Activated CD4-positive, alpha-beta T cell treated with anti-CD3 and anti-CD28 coated beads for 1 hour (primary cell): Measurements from ENCODE around the gene PARP15.
"Not testable (repeated sequence)": the region's sequence is repeated elsewhere in the genome, so short reads cannot be mapped to it uniquely, and the experiment has no call there.

Experiments used
- DNase-seq: peaks from one replicate; pipeline ENCODE4 v3.0.0-alpha.2; 2020

PARP15 gene

DNA sequence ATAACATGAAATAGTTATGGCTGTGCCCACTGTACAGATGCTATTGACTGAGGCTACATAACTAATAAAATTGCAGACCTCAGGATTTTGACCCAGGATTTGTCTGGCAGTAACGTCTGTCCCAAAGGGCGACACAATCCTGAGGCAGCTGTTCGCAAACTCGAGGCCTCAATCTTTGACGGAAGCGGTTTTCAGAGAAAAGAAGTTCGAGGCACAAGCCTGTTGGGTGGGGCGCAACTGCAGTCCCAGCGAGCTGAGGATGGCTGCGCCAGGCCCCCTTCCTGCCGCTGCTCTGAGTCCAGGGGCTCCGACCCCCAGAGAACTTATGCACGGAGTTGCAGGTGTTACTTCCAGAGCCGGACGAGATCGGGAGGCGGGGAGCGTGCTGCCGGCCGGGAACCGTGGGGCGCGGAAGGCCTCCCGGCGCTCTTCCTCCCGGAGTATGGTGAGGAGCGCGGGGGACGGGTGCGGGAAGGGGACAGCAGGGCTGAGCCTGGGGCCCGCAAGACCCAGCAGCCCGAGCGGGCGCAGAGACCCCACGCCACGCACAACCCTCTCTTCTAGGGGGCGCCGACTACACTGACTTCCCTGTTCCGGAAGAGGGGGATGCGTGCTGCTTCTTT, at the start of gene PARP15:
Gene PARP15, plus strand, starts transcription at position 242 of the 623 bp plus-strand sequence. Its CDS starts 18 bp downstream, at position 260.
- no peak for DNase-seq

DNA sequence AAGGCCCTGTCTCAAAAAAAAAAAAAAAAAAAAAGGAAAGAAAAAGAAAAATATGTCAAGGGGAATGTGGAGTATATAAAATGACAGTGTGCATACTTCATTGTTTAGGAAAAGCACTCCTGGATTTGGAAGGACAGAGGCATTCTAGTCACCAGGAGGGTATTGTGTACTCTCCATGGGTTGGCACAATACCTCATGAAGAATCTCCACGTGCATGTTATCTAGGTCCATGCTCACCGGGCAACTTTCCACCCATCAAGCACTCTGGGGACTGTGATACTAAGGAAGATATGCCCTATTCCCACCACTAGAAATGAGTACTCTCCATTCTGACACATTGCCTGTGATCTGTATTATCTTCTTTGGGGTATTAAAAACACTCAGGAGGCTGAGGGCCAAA, 47.3 kb upstream of the PARP15 start:
- no peak for DNase-seq

DNA sequence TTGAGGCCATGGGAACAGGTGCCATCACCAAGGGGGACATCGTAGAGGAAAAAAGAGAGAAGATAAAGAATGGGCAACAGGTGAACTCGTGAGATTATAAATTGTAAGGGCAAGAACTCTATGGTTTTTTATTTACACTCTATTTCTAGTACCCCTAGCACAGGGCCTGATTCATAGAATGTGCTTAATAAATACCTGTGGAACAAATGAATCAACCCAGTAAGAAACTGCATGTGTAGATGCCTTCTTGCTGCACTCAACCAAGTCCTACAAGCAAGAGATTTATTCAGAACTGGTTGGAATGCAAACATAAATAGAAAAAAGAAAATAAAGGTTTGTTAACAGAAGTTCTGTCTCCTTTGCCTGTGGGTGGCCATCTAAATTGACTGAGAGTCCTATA, 44.0 kb upstream of the PARP15 start:
- DNase-seq, result no peak

DNA sequence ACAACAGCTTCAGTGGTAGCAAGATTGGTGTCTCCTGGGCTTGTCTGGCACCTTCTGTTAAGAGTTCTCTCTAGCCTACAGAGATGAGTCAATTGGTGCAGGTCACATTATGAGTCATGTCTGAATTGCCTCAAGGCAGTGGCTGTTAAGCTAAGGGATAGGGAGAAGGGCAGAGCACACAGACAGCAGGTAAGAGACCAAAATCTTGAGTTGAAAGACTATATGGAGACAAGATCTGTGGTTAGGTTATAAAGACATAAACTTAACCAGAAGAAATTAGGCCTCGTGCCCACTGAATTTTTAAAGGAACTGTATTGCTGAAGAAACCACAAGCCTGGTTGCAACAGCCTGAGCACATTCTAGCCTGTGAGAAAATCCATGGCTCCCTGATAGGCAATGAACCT, 43.5 kb upstream of the PARP15 start:
- no peak for DNase-seq

DNA sequence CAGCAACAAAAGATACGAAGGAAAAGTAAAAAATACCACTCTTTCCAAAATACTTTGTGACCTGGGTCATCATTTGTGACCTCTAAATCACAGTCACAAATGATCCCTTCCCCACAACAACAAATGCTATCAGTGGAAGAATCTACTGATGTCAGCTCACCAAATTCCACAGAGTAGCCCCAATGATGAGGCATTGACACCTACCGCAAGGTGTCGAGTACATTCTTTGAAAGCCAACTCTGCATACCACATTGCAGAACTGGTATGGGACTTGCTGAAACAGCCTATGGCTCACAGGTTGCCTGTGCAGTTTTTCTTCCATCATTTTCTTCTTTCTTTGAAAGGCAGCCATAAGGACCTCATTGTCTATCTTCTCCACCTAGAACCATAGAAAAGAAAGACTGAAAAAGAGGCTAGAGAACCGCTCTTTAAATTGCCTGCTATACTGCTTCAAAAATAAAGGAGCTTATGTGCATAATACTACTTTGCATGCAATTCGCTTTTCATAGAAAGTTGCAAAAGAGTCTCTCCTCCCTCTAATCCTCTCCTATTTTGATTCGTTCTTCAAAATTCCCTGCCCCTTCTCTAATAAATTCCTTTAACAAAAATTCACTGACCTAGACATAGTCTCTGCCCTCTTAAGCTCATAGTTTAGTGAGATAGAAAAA, 41.4 kb upstream of the PARP15 start:
- DNase-seq, result no peak

DNA sequence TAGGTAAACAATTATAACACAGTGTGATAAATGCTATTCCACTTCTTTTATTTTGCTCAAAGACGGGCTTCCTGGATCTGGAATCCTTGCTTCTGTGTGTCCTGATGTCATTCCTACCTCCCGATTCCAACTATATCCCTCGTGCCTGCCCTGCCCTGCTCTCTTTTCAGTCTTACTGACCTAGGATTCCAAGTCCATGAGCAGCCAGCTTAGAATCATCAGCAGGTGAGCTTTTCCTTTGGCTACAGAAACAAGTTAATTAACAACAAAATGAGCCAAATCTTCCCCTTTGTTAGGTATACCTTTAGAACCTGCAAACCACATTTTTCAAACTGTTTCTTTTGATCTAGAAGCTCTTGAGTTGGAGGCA, 40.8 kb upstream of the PARP15 start:
- no peak for DNase-seq

DNA sequence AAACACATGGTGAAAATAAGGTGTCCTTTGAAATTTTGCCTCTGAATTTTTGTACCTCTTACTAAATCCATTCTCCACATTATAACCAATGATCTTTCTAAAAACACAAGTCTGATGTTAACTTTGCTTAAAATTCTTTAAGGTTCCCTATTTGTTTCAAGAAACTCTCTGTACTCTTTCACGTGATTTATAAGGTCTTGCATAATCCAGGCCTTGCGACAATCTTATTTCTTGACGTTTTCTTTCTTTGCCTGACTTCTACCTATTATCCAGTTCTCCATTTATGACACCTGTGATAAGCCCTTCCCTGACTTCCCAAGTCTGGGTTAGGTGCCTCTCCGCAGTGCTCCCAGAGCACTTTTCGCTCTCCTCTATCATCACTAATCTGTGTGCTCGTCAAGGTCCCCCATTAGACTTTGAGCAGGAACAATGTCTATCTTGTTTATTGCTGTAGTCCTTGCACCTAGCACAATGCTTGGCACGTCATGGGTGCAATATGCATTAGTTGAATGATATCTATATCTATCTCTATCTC, 38.4 kb upstream of the PARP15 start:
- DNase-seq, result no peak

DNA sequence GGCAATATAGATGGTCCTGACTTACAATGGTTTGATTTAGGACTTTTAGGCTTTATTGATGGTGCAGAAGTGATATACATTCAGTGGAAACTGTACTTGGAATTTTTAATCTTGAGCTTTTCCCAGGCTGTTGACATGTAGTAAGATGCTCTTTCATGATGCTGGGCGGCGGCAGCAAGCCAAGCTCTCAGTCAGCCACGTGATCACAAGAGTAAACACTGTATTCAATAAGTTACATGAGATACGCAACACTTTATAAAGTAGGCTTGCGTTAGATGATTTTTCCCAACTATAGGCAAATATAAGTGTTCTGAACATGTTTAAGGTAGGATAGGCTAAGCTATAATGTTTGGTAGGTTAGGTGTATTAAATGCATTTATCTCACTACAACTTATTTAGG, 31.3 kb upstream of the PARP15 start:
- no peak for DNase-seq

DNA sequence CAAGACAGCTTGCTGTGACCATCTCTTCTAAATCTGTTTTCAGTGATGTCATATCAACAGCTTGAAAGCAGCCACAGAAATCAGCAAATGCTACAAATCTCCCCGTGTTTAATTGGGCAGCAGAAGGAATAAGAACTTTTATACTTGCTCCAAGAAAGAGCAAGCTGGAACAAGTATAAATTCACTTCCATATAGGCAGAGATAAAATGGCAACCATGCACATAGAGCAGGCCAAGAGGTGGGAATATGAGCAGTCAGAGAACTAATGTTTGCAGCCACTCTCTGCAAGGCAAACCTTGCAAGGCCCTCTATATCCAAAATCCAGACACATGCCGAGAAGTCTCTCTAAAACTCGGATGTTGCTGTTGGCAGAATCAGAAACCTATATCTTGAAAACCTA, 29.4 kb upstream of the PARP15 start:
- DNase-seq, result no peak

DNA sequence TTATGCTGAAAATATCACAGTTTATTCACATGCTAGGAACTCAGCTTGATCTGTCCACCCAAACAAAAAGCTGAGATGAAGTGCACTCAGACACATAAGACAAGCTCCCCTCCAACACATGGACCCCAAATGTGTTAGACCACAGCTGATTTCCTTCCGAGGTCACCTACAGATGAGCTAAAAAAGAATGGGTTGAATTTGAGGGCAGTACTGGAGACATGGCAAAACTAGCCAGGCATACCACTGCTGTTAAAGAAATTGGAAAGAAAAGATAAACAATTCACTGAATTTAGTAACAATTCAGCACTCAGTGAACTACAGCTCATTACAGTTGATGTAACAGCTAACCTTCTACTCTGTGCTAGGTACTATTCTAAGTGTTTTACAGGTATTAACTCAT, 28.8 kb upstream of the PARP15 start:
- DNase-seq, result no peak

DNA sequence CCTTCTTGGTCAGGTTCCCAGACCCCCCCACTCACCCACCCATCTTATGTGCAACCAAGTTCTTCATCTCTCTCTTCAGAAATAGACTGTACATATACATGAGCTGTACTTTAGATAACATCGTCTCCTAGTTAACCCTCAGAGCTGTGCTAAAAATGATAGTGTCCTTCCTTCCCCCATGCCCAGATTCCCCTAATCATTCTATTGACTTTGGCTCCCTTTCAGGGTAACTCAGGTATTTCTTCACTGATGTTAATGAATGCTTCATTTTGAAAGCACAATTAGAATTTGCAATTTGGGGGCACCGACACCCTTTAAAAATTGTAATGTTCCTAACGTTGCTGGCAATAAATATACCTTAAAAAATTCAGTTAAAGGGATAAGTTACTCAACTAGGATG, 24.3 kb upstream of the PARP15 start:
- no peak for DNase-seq

DNA sequence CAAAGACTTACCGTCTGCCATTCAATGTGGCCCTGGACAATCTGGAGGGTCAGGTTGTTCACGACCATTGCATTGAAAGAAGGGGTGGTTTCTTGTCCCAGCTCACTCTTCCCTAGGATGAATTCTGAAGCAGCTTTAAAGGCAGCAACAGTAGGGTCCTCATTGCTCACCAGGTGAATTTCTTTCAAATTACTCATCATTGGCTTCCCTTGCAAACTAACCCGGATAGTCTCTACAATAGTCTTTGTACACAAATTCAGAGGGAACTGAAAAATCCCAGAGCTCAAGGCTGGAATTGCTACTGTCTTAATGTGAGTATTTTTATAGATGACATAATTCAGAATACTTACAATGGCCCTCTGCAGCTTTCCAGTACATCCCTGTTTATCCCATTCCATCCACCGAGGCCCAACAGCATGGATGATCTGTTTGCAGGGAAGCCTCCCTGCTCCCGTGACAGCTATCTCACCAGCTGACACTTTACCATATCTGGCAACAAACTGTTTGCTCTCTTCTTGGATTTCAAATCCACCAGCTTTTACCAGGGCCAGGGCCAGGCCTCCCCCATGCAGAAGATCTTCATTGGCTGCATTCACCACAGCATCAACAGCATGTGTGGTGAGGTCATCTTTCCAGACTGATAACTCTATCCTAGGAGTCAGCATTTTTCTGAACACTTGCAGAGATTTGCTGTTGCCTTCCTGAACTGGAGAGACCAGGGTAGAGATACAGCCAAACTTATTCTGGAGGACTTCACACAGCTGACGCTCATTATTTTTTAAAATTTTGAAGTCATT, 22.0 kb upstream of the PARP15 start:
- no peak for DNase-seq

DNA sequence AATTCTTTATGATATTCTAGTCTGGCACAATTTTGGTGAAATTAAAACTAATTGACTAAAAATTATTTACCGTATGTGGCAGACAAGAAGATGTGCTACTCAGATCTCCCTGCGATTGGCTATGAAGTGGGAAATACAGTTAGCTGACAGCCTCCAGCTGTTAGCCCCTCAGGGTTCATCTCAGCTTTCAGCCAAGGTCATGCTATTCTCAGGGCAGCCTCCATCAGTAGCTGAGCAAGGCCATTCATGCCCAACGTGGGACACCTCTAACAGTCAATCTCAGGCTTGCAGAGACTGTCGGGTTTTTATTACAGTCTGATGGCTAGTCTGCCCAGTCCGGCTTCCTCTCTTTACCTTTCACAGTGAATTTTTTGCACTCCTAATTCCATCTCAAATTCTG, 20.1 kb upstream of the PARP15 start:
- no peak for DNase-seq

DNA sequence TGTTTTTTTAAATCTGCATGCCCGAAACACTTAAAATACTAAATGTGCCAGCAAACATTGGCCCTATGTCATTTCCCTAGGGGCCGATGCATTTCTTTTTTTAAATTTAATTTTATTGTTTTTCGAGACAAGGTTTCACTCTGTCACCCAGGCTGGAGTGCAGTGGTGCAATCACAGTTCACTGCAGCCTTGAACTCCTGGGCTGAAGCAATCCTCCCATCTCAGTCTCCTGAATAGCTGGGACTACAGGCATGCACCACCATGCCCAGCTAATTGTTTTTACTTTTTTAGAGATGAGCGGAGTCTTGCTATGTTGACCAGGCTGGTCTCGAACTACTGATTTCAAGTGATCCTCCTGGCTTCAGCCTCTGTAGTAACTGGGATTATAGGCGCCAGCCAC, 18.8 kb upstream of the PARP15 start:
- no peak for DNase-seq

DNA sequence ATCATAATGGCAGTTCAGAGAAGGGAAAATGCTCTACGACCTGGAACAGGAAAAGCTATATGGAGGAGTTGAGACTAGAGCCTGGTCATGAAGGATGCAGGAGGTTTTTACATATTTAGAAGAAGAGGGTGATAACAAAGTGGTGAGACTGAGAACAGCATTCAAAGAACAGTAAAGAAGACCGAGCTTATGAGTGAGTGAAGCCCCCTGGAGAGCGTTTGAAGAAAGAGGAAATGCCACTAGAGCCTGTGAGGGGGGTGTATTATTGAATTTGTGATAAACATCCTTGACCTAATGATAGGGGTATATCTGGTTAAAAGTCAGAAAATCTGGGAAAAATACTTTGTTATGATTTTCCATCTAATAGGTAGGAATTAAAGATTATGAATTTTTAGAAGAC, 17.5 kb upstream of the PARP15 start:
- DNase-seq, result no peak

DNA sequence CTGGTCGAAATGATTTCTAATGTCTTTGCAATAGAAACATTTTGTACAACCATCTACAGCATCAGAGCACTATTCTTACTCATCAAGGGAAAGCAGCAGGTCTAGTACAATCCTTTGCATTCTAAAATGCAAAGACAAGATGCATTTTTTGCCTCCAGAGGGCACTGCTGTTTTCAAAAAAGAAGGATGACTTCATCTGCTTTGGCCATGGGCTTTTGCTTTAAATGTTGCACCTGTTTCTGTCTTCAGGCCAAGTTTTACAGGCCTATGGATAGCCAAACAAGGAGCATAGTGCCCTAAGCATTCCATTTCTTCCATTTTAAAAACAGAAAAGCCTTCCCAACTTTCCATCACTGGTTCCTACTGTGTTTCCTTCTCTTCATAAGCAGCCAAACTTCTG, 16.8 kb upstream of the PARP15 start:
- DNase-seq, result no peak

DNA sequence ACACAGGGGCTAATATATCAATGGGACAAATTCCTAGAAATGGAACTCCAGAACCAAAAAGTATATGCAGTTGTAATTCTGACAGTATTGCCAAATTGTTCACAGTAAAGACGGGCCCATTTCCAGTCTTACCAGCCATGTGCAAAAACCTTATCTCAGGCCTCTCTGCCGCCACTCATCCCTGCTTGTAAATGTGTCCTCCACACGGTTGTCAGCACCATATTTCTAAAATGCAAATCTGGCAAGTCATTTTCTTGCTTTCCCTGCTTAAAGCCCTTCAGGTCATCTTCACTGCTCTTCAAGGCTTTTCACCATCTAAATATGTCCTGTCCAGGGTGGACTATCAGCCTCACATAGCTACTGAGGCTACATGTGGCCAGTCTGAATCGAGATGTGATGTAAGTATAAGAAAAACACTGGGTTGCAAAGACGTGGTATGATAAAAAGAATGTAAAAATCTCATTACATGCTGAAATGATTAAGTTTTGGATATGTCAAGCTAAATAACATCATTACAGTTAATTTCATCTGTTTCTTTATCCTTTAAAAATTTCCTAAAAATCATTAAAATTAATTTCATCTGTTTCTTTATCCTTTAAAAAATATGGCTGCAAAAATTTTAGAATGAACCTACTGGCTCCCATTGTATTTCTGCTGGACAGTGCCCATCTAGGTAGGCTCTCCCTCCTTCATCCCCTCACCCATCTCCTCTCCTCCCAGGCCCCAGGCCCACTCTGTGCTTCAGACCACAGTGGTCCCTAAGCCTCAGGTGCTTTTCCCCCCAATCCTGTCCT, 14.3 kb upstream of the PARP15 start:
- DNase-seq, result no peak

DNA sequence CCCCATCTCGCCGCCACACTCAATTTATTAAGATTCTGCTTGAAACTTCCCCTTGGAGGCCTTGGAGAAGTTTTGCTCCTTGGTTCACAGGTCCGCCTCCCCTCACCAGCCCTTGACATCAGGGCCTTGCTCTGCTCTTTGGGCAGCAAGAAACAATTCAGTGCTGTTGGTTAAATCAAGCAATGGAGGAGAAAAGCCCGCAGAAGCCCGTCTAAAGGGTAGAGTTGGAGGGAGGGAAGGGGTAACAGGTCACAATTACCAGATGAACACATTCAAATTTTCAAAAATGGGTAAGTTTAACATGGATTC, 13.8 kb upstream of the PARP15 start:
- DNase-seq, result no peak

DNA sequence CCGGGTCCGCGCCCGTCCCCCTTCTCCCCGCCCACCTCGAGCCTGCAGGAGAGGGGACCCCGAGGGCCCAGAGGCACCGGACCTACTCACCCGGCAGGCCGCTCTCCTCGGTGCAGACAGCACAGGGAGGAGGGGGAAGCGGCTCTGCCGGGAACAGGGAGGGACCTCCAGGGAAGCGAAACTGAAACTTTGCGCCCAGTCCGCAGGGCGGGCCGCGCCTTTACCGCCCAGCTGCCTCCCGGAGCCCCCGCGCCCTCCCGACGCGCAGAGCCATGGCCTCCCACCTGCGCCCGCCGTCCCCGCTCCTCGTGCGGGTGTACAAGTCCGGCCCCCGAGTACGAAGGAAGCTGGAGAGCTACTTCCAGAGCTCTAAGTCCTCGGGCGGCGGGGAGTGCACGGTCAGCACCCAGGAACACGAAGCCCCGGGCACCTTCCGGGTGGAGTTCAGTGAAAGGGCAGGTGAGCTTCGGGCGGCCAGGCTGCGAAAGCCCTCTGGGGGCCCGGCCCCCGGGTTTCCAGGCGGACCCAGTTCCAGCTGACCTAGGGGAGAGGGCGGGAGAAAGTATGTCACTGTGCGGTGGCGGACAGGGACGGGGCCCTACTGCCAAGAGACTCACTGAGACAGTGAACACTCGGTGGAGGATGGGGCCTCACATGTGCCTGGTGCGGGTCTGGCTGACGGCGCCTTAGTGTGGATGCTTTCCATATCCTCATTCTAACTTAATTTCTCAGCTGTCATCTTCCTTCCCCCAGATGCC, 13.1 kb upstream of the PARP15 start, which contains the start of the genes DTX3L and PARP9:
Gene DTX3L, plus strand, starts transcription at position 184 of the 758 bp plus-strand sequence. Its CDS starts 89 bp downstream, at position 273.
Gene PARP9, minus strand, starts transcription at position 146 of the 758 bp plus-strand sequence. CDS start 4,680 bp downstream, outside the sequence.
- DNase-seq, result peak; percentile 94

DNA sequence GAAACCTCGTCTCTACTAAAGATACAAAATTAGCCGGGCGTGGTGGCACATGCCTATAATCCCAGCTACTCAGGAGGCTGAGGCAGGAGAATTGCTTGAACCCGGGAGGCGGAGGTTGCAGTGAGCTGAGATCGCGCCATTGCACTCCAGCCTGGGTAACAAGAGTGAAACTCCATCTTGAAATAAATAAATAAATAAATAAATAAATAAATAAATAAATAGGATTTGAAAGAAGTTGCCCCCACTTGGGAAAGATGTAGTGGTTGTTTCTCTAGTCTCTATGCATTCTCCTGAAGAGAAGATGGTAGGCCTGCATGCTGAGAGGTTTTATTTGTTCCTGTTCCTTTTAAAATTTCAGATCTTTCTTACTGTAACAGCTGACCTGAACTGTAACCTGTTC, 9.3 kb upstream of the PARP15 start:
- not testable (repeated sequence) for DNase-seq

DNA sequence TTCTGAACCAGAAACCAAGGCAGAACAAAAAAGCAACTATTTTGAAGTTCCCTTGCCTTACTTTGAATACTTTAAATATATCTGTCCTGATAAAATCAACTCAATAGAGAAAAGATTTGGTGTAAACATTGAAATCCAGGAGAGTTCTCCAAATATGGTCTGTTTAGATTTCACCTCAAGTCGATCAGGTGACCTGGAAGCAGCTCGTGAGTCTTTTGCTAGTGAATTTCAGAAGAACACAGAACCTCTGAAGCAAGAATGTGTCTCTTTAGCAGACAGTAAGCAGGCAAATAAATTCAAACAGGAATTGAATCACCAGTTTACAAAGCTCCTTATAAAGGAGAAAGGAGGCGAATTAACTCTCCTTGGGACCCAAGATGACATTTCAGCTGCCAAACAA, 8.7 kb upstream of the PARP15 start:
- no peak for DNase-seq

DNA sequence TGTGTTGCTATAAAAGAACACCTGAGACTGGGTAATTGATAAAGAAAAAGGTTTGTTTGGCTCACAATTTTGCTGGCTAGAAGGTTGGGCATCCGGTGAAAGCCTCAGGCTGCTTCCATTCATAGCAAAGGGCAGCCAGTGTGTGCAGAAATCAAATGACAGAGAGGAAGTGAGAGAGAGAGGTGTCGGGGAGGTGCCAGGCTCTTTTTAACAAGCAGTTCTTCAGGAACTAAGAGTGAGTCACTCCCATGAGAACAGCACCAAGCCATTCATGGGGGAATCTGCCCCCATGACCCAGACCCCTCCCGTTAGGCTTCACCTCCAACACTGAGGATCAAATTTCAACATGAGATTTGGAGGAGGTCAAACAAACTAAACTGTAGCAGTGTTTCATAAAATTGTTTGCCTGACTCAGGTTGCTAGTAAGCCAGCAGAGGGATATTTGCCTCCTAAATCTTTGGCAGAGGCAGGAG, 4.5 kb upstream of the PARP15 start:
- no peak for DNase-seq
